ENCODE data around the gene CCDC61.

The CCDC61 gene

DNA sequence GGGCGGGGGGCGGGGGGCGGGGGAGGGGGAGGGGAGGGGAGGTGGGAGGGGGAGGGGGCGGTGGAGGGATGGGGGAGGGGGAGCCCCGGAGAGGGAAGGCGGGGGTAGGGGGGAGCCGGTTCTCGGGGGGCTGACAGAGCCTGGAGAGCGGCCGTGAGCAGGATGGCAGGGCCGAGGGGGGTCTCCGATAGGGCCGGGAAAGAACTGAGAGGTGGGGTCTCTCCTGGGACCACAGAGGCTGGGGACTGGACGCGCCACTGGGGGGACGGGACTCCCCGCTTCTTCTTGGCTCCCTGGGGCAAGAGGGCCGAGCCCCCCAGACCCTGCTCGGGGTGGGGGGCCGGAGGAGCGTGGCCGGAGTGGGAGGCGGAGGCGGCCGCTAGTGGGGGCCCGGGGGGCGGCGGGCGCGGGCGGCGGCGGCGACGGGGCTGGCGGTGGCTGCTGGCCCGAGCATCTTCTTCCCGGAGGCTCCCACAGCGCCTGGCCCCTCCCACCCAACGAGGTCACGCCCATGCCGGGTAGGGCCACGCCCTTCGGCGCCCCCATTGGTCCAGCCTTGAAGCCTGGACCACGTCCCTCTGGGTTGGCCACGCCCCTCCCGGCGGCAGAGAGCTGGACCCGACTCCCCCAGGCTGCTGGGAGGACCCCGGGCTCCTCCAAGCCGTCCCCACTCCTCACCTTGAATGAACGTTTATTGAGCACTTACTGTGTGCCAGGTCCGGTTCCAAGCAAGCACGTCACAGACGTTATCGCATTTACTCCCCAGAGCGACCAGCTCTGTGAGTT is 21.5 kb upstream of the CCDC61 start, which contains the start of gene NOVA2:
Gene NOVA2, minus strand, starts transcription at position 313 of the 786 bp plus-strand sequence. CDS start 514 bp downstream, outside the sequence.
- DNase-seq: peak; percentile 79

DNA sequence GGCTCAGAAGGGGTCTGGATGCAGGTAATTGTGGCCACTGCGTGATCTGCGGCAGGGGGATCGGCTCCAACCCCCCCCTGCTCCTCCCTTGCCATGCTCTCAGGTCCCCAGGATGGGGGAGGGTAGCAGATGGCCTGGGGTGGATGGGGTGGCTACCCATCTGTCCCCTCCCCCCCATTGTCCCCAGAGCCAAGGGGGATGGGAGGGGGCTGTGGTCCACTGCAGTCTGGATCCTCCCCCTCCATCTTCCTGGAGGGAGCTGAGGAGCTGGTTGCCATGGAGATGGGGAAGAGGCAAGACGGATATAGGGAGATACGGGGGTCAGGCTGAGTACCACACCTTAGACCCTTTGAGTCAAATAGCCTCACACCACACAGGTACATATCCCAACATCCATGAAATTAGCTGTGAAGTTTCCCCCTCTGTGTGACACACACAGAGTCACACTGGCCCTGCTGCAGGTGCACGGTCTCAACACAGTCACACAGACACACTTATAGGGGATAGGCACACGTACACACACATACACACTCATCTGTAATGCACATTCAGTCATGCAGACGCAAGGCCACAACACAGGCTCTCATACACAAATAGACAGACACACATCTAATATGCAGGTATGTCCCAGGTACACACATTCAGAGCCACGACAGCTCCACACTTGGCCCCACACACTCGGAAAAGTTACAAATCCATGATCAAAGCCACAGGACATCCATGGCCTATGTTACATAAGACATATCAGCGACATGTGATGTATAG is 19.8 kb upstream of the CCDC61 start:
- DNase-seq: no peak

GRCh38 chr19:45976178-45976577 is 19.1 kb upstream of the CCDC61 start:
- DNase-seq: no peak

DNA sequence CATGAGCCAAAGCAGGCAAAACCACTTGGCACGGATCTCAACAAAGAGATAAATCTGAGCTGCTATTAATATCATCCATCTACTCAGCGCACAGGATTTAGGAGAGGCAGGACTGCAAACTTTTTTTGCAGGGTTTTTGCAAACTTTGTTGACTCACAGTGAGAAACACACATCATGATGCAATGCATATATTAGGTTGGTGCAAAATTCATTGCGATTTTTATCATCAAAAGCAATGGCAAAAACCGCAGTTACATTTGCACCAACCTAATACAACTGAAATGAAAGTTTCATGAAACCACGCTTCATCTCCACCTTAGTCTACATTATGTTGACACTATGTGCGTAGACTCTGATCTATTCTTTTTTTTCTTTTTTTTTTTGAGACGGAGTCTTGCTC is 17.1 kb upstream of the CCDC61 start:
- DNase-seq: no peak

DNA sequence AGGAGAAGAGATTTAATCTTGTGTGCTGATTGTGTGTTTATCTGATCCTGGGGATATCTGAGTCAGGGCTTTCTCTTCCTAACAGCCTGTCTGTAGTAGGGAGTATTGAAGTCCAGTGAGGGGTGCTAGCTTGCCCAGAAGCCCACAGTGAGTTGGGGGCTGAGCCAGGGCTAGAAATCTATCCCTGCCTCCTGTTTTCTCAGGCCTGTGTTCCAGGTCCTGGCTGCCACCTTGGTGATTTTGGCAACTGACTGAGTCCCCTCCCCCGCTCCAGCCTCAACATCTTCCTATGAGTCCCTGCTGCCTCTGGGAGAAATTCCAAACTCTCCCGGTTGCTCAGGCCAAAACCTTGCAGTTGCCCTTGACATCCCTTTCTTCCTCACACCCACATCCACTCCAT is 13.9 kb upstream of the CCDC61 start:
- no peak for DNase-seq

DNA sequence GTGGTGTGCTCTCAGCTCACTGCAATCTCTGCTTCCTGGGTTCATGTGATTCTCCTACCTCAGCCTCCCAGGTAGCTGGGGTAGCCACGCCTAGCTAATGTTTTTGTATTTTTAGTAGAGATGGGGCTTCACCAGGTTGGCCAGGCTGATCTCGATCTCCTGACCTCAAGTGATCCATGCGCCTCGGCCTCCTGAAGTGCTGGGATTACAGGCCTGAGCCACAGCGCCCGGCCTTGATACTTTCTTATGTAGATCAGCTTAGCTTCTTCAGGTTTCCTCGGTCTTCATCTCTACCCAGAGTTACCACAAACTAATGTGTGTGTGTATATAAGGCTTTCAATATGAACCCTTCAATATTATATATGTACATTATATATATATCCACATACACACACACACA is 9.9 kb upstream of the CCDC61 start:
- no peak for DNase-seq

GRCh38 chr19:45990113-45990728 is 5.0 kb upstream of the CCDC61 start:
- DNase-seq: no peak

DNA sequence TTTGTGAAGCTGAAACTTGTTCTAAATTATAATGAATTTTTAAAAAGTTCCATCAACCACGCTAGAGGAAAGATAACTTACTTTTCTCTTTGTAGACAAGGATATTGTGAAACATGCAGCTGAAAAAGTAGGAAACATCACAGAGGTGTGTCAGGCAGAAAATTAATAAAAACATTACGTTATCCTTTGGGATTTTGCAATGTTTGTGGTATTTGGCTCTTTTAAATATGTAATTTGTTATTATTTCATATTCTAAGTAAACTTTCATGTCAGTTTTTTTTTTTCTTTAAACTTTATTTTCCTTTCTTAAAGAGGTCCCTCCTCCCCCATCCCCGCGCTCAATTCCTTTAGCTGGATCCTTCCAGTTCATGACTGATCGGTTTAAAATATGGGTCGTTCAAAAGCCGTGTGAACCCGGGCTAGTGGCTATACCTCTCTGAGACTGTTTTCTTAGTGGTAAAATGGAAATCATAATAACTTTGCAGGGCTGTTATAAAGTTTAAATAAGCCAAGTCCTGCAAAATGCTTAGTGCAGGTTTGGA is 740 bp upstream of the CCDC61 start:
- no peak for DNase-seq

DNA sequence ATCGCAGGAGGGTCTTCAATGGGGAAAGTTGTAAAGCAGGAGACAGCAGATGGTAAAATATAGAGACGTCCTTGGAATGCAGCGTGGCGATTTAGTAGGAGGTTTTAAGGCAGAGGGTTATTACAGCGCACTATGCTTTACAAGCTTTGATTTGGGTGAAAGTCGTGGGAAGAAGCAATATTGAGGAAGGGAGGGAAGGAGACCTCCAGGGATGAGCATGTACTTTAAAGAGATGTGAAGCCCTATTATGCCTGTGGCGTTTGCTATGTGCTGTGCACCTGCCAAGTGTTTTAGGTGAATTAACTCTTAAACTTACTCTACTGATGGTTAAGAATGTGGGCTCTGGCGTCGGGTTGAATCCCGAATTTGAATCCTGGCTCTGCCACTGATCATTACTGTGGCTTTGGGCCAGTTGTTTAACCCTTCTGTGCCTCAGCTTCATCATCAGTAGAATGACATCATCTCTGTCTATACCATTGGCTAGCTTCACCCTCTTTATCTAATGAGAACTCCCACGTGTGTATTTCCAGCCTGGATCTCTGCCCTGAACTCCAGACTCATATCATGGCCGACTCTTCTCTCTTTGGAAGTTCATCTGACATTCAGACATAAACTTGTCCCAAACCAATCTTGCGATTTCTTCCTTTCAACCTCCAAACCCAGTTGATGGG is 583 bp downstream of the CCDC61 start:
- DNase-seq: no peak

- no peak for DNase-seq
Observed at GRCh38 chr19:45996933-45997332, 1.7 kb downstream of the CCDC61 start.

- no peak for DNase-seq
Observed at GRCh38 chr19:45998834-45999233, 3.6 kb downstream of the CCDC61 start.

DNA sequence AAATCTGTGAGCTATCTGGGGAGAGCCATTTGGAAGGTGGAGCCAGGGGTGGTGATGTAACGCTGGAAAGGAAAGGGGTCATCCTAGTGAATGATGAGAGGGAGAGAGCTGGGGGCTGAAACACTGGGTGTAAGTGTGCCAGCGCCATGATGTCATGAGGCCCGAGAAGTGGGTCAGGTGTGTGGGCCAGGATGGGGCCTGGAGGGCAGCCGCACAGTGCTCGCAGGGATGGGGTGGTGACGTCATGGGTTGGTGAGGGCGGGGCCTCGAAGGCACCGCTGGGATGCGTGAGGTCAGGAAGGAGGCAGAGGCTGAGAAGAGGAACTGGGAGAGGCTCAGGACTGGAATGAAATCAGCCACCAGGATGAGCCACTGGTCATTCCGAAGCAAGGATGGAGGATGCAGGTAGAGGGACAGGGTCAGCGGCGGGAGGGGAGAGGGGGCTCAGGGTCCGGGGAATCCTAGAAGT is 4.4 kb downstream of the CCDC61 start:
- DNase-seq: peak; percentile 41

GRCh38 chr19:46000491-46001246 is 5.4 kb downstream of the CCDC61 start:
- DNase-seq: peak; percentile 72

GRCh38 chr19:46002678-46003275 is 7.5 kb downstream of the CCDC61 start:
- no peak for DNase-seq

GRCh38 chr19:46006411-46006810 is 11.1 kb downstream of the CCDC61 start:
- DNase-seq: no peak

- peak; percentile 82 for DNase-seq
Observed at GRCh38 chr19:46009530-46010510, 14.6 kb downstream of the CCDC61 start.

DNA sequence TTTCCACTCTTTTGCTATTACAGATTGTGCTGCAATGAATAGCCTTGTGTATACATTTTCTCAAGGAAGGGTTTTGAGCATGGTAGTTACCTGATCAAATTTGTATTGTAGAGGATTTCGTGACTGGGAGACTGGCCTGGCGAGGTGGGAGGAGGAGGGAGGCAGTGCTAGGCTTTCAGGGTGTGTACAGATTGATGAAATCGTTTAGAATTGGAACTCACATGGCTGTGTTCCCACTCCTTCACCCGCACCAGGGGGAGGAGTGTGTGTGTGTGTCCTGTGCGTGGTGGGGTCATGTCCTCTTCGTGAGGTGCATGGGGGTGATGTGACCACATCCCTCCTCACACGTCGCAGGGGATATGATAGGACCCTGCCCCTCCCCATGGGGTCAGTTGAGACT is 19.3 kb downstream of the CCDC61 start:
- DNase-seq: no peak

GRCh38 chr19:46014941-46015686 is 19.8 kb downstream of the CCDC61 start:
- DNase-seq: peak; percentile 80

- peak; percentile 59 for DNase-seq
Observed at GRCh38 chr19:46015687-46016425, 20.6 kb downstream of the CCDC61 start.

All from stimulated activated CD8-positive, alpha-beta memory T cell treated with anti-CD3 and anti-CD28 coated beads, Interleukin-4, amount 100 ng/mL, for 48 hours (primary cell).